ENCODE measurements around the gene TUBG1. TPM values are rescaled to one million over a fixed set of nuclear protein-coding genes. Genes with fewer than 3 reads are reported as not detected.

The TUBG1 gene
- total RNA-seq, 1 donor from 2014 or later = 45.7 TPM

- Histone ChIP-seq H3K27me3 (no peaks in the 10 kb centered on the region), H3K36me3 (no peaks in the 10 kb centered on the region), H2AFZ (replicated peaks) (peak overlapping the region; percentile 40), H3K27ac (no peak overlapping the region), H3K9me3 (ENCODE audit: low read depth) (no peaks in the 10 kb centered on the region), H3F3A (ENCODE audit: low read depth) (peaks cover 40% of the 10 kb centered on the region), H3K4me2 (peak overlapping the region; percentile 89), H3K4me3 (peak overlapping the region; percentile 80), H3K9ac (peak overlapping the region; percentile 33), H3K79me2 (ENCODE audit: low read depth) (peaks cover 30% of the 10 kb centered on the region), H4K20me1 (ENCODE audit: low read depth) (no peaks in the 10 kb centered on the region), H3K4me1 (peaks cover 12% of the 10 kb centered on the region)
- Mint-ChIP-seq H3K36me3 (peaks cover 13% of the 10 kb centered on the region), H3K9me3 (no peaks in the 10 kb centered on the region), H3K27me3 (ENCODE audit: insufficient read depth, low read depth) (peaks cover 6% of the 10 kb centered on the region), H3K4me1 (peaks cover 26% of the 10 kb centered on the region), H3K27ac (peak overlapping the region; percentile 69), H3K4me3 (peak overlapping the region; percentile 95)
- TF ChIP-seq CTCF (IDR thresholded peaks at IDR 0.05) (no peak), EZH2phosphoT487 (IDR thresholded peaks at IDR 0.05) (no peak), EZH2 (IDR thresholded peaks at IDR 0.05) (no peak)
- no peak for DNase-seq (ENCODE audit: low spot score)
Observed at GRCh38 chr17:42566215-42566882, 43.1 kb upstream of the TUBG1 start.

- H3K4me3 Mint-ChIP-seq = peak within 1 kb of the TSS; percentile 95
- TF ChIP-seq CTCF (IDR thresholded peaks at IDR 0.05) = peak; percentile 12
- no peak for TF ChIP-seq EZH2 (IDR thresholded peaks at IDR 0.05)
- Histone ChIP-seq H3K9ac (peak within 1 kb of the TSS; percentile 50), H3K27me3 (no peaks in the 10 kb centered on the region), H2AFZ (replicated peaks) (peak within 1 kb of the TSS; percentile 40), H3K4me2 (peak within 1 kb of the TSS; percentile 89), H3K4me1 (peaks cover 12% of the 10 kb centered on the region), H3K79me2 (ENCODE audit: low read depth) (peaks cover 30% of the 10 kb centered on the region), H3K4me3 (peak within 1 kb of the TSS; percentile 80), H3F3A (ENCODE audit: low read depth) (peaks cover 47% of the 10 kb centered on the region), H3K27ac (no peak within 1 kb of the TSS), H4K20me1 (ENCODE audit: low read depth) (no peaks in the 10 kb centered on the region), H3K9me3 (ENCODE audit: low read depth) (no peaks in the 10 kb centered on the region), H3K36me3 (no peaks in the 10 kb centered on the region)
- peaks cover 23% of the 10 kb centered on the region for H3K4me1 Mint-ChIP-seq
- peak within 1 kb of the TSS; percentile 69 for H3K27ac Mint-ChIP-seq
- H3K27me3 Mint-ChIP-seq (ENCODE audit: insufficient read depth, low read depth) = peaks cover 3% of the 10 kb centered on the region
- peaks cover 16% of the 10 kb centered on the region for H3K36me3 Mint-ChIP-seq
- peak; percentile 97 for DNase-seq (ENCODE audit: low spot score)
- H3K9me3 Mint-ChIP-seq = no peaks in the 10 kb centered on the region
Observed at GRCh38 chr17:42566883-42567573, 42.5 kb upstream of the TUBG1 start, which contains the start of gene MLX. TSS of gene MLX (plus strand) at chr17:42567100. CDS start at chr17:42567125, 25 bp downstream.

- no peak for TF ChIP-seq EZH2 (IDR thresholded peaks at IDR 0.05)
- no peak for TF ChIP-seq EZH2phosphoT487 (IDR thresholded peaks at IDR 0.05)
- no peak for TF ChIP-seq CTCF (IDR thresholded peaks at IDR 0.05)
- no peak overlapping the region for H3K27ac Mint-ChIP-seq
- Histone ChIP-seq H3K27me3 (no peaks in the 10 kb centered on the region), H3K4me2 (no peak overlapping the region), H3K79me2 (ENCODE audit: low read depth) (peaks cover 15% of the 10 kb centered on the region), H3F3A (ENCODE audit: low read depth) (peaks cover 54% of the 10 kb centered on the region), H3K27ac (no peak overlapping the region), H3K9me3 (ENCODE audit: low read depth) (no peaks in the 10 kb centered on the region), H3K9ac (no peak overlapping the region), H3K36me3 (peaks cover 4% of the 10 kb centered on the region), H3K4me1 (peaks cover 6% of the 10 kb centered on the region), H2AFZ (replicated peaks) (no peak overlapping the region), H3K4me3 (no peak overlapping the region), H4K20me1 (ENCODE audit: low read depth) (no peaks in the 10 kb centered on the region)
- DNase-seq (ENCODE audit: low spot score) = no peak
- H3K4me3 Mint-ChIP-seq = peak overlapping the region; percentile 67
- peaks cover 3% of the 10 kb centered on the region for H3K27me3 Mint-ChIP-seq (ENCODE audit: insufficient read depth, low read depth)
- no peaks in the 10 kb centered on the region for H3K9me3 Mint-ChIP-seq
- H3K36me3 Mint-ChIP-seq = peaks cover 22% of the 10 kb centered on the region
- peaks cover 14% of the 10 kb centered on the region for H3K4me1 Mint-ChIP-seq
Observed at GRCh38 chr17:42568341-42569111, 41.0 kb upstream of the TUBG1 start.
